Chondrocyte (in vitro differentiated cells): ENCODE measurements around the gene MMD. TPM values are rescaled to one million over a fixed set of nuclear protein-coding genes. Genes with fewer than 3 reads are reported as not detected.
"Not testable (repeated sequence)": the region's sequence is repeated elsewhere in the genome, so short reads cannot be mapped to it uniquely, and the experiment has no call there.

ENCODE experiments used
- DNase-seq: peaks from one replicate; pipeline ENCODE4 v3.0.0; 2021; ENCODE audit warnings: mixed read lengths, low spot score
- H3K27ac Mint-ChIP-seq: one replicate; pipeline ENCODE4 v1.8.0; 2021; ENCODE audit warnings: mild to moderate bottlenecking, moderate library complexity, mixed read lengths; ENCODE audit not compliant: unreplicated experiment
- H3K27me3 Mint-ChIP-seq: 2 replicates; pipeline ENCODE4 v1.8.0; 2021; ENCODE audit warnings: low read depth, mixed read lengths
- H3K36me3 Mint-ChIP-seq: 2 replicates; pipeline ENCODE4 v1.8.0; 2021; ENCODE audit warnings: low read depth, mixed read lengths
- H3K4me1 Mint-ChIP-seq: 2 replicates; pipeline ENCODE4 v1.8.0; 2021; ENCODE audit warnings: low read depth, mild to moderate bottlenecking, mixed read lengths
- H3K4me3 Mint-ChIP-seq: one replicate; pipeline ENCODE4 v1.8.0; 2021; ENCODE audit warnings: mild to moderate bottlenecking, moderate library complexity, mixed read lengths; ENCODE audit not compliant: unreplicated experiment
- H3K9me3 Mint-ChIP-seq: 2 replicates; pipeline ENCODE4 v1.8.0; 2021; ENCODE audit warnings: low read depth, mixed read lengths
- CTCF ChIP-seq: fragments of 200-600 bp; sonication (generic); IDR thresholded peaks from 2 replicates; pipeline ENCODE4 v1.5.0; 2021; ENCODE audit warnings: antibody characterized with exemption, mild to moderate bottlenecking, moderate library complexity
- total RNA-seq: library from RNA; stranded (reverse); gene quantifications from 3 replicates; pipeline ENCODE4 v1.2.1, GENCODE V29; 2021

The MMD gene
- total RNA-seq, 1 donor from 2014 or later = 8.2 TPM

- Mint-ChIP-seq H3K36me3 (no peaks in the 10 kb centered on the region), H3K4me1 (no peaks in the 10 kb centered on the region), H3K4me3 (no peak overlapping the region), H3K9me3 (no peaks in the 10 kb centered on the region), H3K27me3 (peaks cover 5% of the 10 kb centered on the region), H3K27ac (no peak overlapping the region)
- TF ChIP-seq CTCF = no peak
- DNase-seq = no peak
Measured at GRCh38 chr17:55432358-55433028, 10.9 kb upstream of the MMD start.

DNA sequence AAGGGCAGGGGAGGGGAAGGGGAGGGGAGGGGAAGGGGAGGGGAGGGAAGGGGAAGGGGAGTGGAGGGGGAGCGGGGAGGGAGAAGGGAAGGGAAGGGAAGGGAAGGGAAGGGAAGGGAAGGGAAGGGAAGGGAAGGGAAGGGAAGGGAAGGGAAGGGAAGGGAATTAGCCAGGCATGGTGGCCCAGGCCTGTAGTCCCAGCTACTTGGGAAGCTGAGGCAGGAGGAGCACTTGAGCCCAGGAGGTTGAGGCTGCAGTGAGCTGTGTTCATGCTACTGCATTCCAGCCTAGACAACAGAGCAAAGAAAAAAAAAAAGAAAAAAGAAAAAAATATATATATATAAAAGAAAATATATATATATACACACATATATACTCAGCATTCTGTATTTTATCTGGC, 10.3 kb upstream of the MMD start:
- not testable (repeated sequence) for H3K27me3 Mint-ChIP-seq, H3K4me3 Mint-ChIP-seq, DNase-seq, H3K9me3 Mint-ChIP-seq, H3K27ac Mint-ChIP-seq, H3K36me3 Mint-ChIP-seq, H3K4me1 Mint-ChIP-seq

DNA sequence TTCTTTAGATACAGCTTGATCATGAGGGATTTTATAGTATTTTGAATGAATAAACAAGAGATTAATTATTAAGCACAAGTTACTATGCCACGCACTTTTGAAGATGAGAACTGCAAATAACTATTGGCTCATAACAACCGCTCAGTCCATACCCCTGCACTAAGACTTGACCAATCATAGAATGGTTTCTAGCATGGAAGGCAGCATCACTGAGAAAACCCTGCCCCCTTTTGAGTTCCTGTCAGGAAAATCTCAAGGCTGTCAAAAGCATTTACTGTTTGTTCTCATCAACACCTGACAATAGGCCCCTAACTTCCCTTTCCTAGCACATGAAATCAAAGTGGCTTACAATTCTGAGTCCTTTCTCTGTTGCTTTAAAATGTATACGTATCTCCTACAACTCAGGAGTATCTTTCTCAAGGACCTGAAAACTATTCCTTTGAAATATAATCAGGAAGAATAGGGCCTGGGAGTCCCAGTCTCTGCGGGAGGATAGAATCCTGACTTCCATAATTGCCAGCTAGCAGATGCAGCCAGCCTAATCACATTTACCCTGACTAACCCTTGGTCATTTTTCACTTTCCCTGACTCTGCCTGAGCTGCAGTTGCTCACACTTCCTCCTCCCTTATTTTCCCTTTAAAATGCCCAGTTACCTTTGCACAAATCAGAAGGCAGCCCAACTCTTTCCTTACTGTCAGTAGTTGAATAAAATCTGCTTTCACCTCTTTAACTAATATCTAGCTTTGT, 9.1 kb upstream of the MMD start:
- Mint-ChIP-seq H3K36me3 (no peaks in the 10 kb centered on the region), H3K9me3 (no peaks in the 10 kb centered on the region), H3K27ac (no peak overlapping the region), H3K4me3 (no peak overlapping the region), H3K27me3 (peaks cover 7% of the 10 kb centered on the region), H3K4me1 (no peaks in the 10 kb centered on the region)
- no peak for DNase-seq
- TF ChIP-seq CTCF = no peak

GRCh38 chr17:55427587-55427882, 5.9 kb upstream of the MMD start:
- Mint-ChIP-seq H3K4me1 (no peaks in the 10 kb centered on the region), H3K4me3 (no peak overlapping the region), H3K27me3 (peaks cover 28% of the 10 kb centered on the region), H3K27ac (no peak overlapping the region), H3K36me3 (no peaks in the 10 kb centered on the region), H3K9me3 (no peaks in the 10 kb centered on the region)
- no peak for TF ChIP-seq CTCF
- DNase-seq = no peak

DNA sequence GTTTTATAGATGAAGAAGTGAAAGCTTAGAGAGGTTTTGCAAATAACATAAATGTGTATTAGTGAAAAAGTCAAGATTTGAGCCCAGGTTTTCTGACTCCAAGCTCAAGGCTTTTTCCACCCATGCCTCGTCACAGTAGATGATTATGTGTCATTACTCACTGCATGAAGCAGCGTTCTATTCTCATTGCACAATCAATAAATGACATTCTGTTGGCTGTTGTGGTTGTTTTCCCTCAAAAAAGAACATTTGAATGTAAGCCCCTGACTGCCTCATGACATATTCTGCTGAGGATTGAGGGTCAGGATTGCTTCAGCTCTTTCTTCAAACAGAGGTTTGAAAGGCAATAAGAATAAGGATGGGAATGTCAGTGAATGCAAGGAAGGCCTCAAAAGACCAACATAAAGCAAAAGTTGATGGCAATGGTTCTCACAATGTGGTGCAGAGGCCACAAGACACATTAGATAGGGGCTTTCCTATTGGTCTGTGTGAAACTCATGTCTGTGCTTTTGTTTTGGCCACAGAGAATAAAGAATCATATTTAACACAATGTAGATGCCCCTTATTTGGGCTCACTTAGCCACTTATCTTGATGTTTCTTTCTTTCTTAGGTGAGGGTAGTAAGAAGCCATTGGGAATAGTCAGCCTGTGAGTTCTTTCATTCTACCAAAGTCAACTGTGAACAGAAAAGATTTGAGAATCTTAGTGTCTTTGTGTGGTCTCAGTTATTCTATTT, 5.4 kb upstream of the MMD start:
- DNase-seq = no peak

More for the DNA sequence above, 5.4 kb upstream of the MMD start:
- no peak for TF ChIP-seq CTCF
- Mint-ChIP-seq H3K4me1 (peaks cover 3% of the 10 kb centered on the region), H3K4me3 (no peak overlapping the region), H3K27me3 (peaks cover 28% of the 10 kb centered on the region), H3K36me3 (no peaks in the 10 kb centered on the region), H3K9me3 (no peaks in the 10 kb centered on the region), H3K27ac (no peak overlapping the region)
